Erythroblast (primary cell): ENCODE data around the gene GALNT18.

Source experiments
- GATA1 ChIP-seq: IDR thresholded peaks from 2 replicates; pipeline ENCODE4 v1.6.1; 2011; ENCODE audit warnings: low read depth, mild to moderate bottlenecking, control low read depth, low read length, moderate library complexity
- POLR2A ChIP-seq: IDR thresholded peaks from 2 replicates; pipeline ENCODE4 v1.6.1; 2011; ENCODE audit warnings: mild to moderate bottlenecking, low read length

DNA sequence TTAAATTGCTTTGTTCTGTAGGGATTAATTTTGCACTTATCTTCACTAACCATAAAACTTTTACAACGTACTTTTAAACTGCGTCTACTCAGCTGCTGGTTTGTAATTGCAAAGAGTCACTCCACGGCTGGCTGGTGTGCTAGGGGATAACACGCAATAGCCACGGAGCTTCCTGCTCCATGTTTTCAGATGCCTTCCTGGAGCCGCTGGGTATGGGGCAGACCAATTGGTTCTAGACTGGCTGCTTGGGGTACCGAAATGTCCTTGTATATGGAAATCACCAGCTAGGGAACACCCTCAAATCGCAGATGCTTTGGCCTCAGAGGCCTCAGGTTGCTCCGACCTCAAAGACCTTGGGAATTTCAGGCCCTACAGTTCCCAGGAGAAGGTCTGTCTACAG lies 265.0 kb downstream of the GALNT18 start:
- TF ChIP-seq POLR2A (no peak), GATA1 (no peak)
